Heart right ventricle (tissue), 16 donors: ENCODE results near the gene ELANE. TPM values are rescaled to one million over a fixed set of nuclear protein-coding genes. Genes with fewer than 3 reads are reported as not detected.

Source experiments
- ATAC-seq, 8 donors: fragments of 200-7000 bp; cut with Tn5 transposase; one replicate each; pipeline ENCODE4 v1.9.1; 2020; ENCODE audit warnings: mild to moderate bottlenecking in 8 of 8, moderate library complexity in 8 of 8, moderate number of reproducible peaks in 1 of 8
- DNase-seq, 2 donors: peaks; one replicate each; pipeline ENCODE4 v3.0.0-alpha.2; 2020
- H3K27ac ChIP-seq, 10 donors: fragments of 200-600 bp; sonication (generic) in 2 of 10; one replicate each; pipeline versions ENCODE4 v1.5.0 to v1.8.0; 2020 to 2022; ENCODE audit warnings: mild to moderate bottlenecking in 3 of 10
- H3K27me3 ChIP-seq, 7 donors: fragments of 200-600 bp; one replicate each; pipeline ENCODE4 v1.8.0; 2021 to 2022; ENCODE audit warnings: mild to moderate bottlenecking in 2 of 7
- H3K36me3 ChIP-seq, 9 donors: fragments of 200-600 bp; sonication (generic) in 1 of 9; one replicate each; pipeline versions ENCODE4 v1.5.0 to v1.8.0; 2020 to 2022; ENCODE audit warnings: mild to moderate bottlenecking in 2 of 9
- H3K4me1 ChIP-seq, 9 donors: fragments of 200-600 bp; sonication (generic) in 1 of 9; one replicate each; pipeline versions ENCODE4 v1.5.0 to v1.8.0; 2020 to 2022; ENCODE audit warnings: mild to moderate bottlenecking in 4 of 9
- H3K4me3 ChIP-seq, 10 donors: fragments of 200-600 bp; sonication (generic) in 2 of 10; one replicate each; pipeline versions ENCODE4 v1.5.0 to v1.8.0; 2020 to 2022; ENCODE audit warnings: mild to moderate bottlenecking in 7 of 10, moderate library complexity in 2 of 10
- H3K9me3 ChIP-seq, 11 donors: fragments of 200-600 bp in 10 of 11; sonication (generic) in 2 of 11; one replicate each; pipeline versions ENCODE4 v1.5.0 to v1.8.0; 2013 to 2022; ENCODE audit warnings: mild to moderate bottlenecking in 2 of 11, control low read depth in 1 of 11, moderate library complexity in 1 of 11
- CTCF ChIP-seq, 9 donors: fragments of 200-600 bp; sonication (generic) in 2 of 9; IDR thresholded peaks; one replicate each; pipeline versions ENCODE4 v1.5.0 to v1.8.0; 2021 to 2022; ENCODE audit warnings: antibody characterized with exemption in 9 of 9, mild to moderate bottlenecking in 5 of 9, moderate library complexity in 1 of 9
- WGBS, 2 donors: extraction: QIAGEN DNeasy Blood & Tissue Kit; methylation state at CpG; one replicate each; pipeline ENCODE4 v1.1.7; 2013; ENCODE audit warnings: inconsistent platforms in 1 of 2; 5-methylcytosine and 5-hydroxymethylcytosine counted together
- intact Hi-C, 10 donors: fragments of 100-400 bp; cut with DNase I; formaldehyde crosslinking; loops; one replicate each; pipeline versions ENCODE4 v1.11.1 to v1.14.2; 2022
- polyA plus RNA-seq, 2 donors: library from polyadenylated mRNA; stranded (reverse); fragments of 200-250 nt; gene quantifications; one replicate each; pipeline ENCODE4 v1.2.3, GENCODE V29; 2013
- total RNA-seq, 10 donors: library from RNA; stranded (reverse); fragmentation: NEBNext Ultra II Directional in 3 of 10; extraction: Animal tissue kit (Norgen Biotek cat#: 25700) in 3 of 10; gene quantifications; one replicate each; pipeline versions ENCODE4 v1.2.1 to v1.2.4, GENCODE V29; 2021 to 2023
- donor health status: Arrhythmogenic right ventricular cardiomyopathy.
- donor health status: ischemic (EF 13 %, LVEDD 7.1; RV severe dilation, severe dysfunction).
- donor health status: healthy with polysubstance abuse.
- donor health status: DM: no; HTN: yes; CAD: no.
- donor health status: DM: no; HTN: no; CAD: no.
- donor health status: ischemic (EF 25% LVEDD 6.9; RV normal size, moderate dysfunction).
- donor health status: ischemic (EF 25% LVEDD 5.7; RV mildly dilated, moderate dysfunction).
- donor health status: healthy.
- donor health status: DM: yes; HTN: yes; CAD: no.
- donor health status: Ischemic cardiomyopathy.
- donor health status: ischemic (EF 35%, LVEDD 5.7; RV mildly dilated, moderate dysfunction).
- donor health status: nonischemic (EF 11% LVEDD 7.7; RV severe dilation, severe dysfunction).
- donor health status: DM: yes; HTN: yes; CAD: no.
- donor health status: PGD.
- donor health status: ischemic (EF 29% LVEDD 5.4; RV normal size, mild dysfunction).
- donor health status: nonischemic (EF 23%, LVEDD 6.1; RV moderate dilation, normal function).

Gene ELANE
- total and polyA plus RNA-seq, 12 donors, result 0.26 to 5.4 (median 1.0) TPM; not detected in 3

GRCh38 chr19:879711-880438 lies 27.8 kb downstream of the ELANE start:
- intact Hi-C loops, result no loop called here
- 90 to 91% methylated on average over 37 of the region's 37 CpGs for WGBS, 2 donors
- Histone ChIP-seq H3K9me3 (no peaks in the 10 kb centered on the region), H3K27me3 (no peaks in the 10 kb centered on the region), H3K4me1 (no peaks in the 10 kb centered on the region), H3K4me3 (no peak overlapping the region), H3K27ac (no peak overlapping the region), H3K36me3 (peaks cover 0 to 74% (median 28%) of the 10 kb centered on the region in 9 donors)
- no peak for TF ChIP-seq CTCF (IDR thresholded peaks at IDR 0.05)
- DNase-seq (no peak), ATAC-seq (no peak)

GRCh38 chr19:881385-882071 lies 29.4 kb downstream of the ELANE start:
- Histone ChIP-seq H3K36me3 (peaks cover 0 to 74% (median 44%) of the 10 kb centered on the region in 9 donors), H3K27me3 (no peaks in the 10 kb centered on the region), H3K4me1 (no peaks in the 10 kb centered on the region), H3K27ac (no peak overlapping the region), H3K9me3 (no peaks in the 10 kb centered on the region), H3K4me3 (no peak overlapping the region)
- ATAC-seq, result peak in 1 of 8 donors; percentile 29
- no peak for TF ChIP-seq CTCF (IDR thresholded peaks at IDR 0.05)
- intact Hi-C loops, result no loop called here
- no peak for DNase-seq
- 98% methylated on average over 34 of the region's 34 CpGs for WGBS, 2 donors

GRCh38 chr19:882871-883497 lies 30.9 kb downstream of the ELANE start:
- no peak for TF ChIP-seq CTCF (IDR thresholded peaks at IDR 0.05)
- intact Hi-C loops, result no loop called here
- no peak overlapping the region for H3K27ac ChIP-seq
- no peaks in the 10 kb centered on the region for H3K9me3 ChIP-seq
- H3K27me3 ChIP-seq, result no peaks in the 10 kb centered on the region
- no peak overlapping the region for H3K4me3 ChIP-seq
- 93 to 94% methylated on average over 21 to 30 of the region's 30 CpGs for WGBS, 2 donors
- no peaks in the 10 kb centered on the region for H3K4me1 ChIP-seq
- ATAC-seq (peak in 1 of 8 donors; percentile 14), DNase-seq (no peak)
- peaks cover 0 to 80% (median 38%) of the 10 kb centered on the region in 9 donors for H3K36me3 ChIP-seq

- Histone ChIP-seq H3K9me3 (no peaks in the 10 kb centered on the region), H3K4me1 (no peaks in the 10 kb centered on the region), H3K4me3 (no peak overlapping the region), H3K36me3 (peaks cover 0 to 87% (median 38%) of the 10 kb centered on the region in 9 donors), H3K27me3 (no peaks in the 10 kb centered on the region), H3K27ac (no peak overlapping the region)
- DNase-seq, result no peak
- 94 to 95% methylated on average over 22 of the region's 22 CpGs for WGBS, 2 donors
- no peak for ATAC-seq
- intact Hi-C loops, result no loop called here
- no peak for TF ChIP-seq CTCF (IDR thresholded peaks at IDR 0.05)
Measured at GRCh38 chr19:883661-884211, 31.6 kb downstream of the ELANE start.
